Measurements from ENCODE around the gene NUMB.

Gene NUMB

DNA sequence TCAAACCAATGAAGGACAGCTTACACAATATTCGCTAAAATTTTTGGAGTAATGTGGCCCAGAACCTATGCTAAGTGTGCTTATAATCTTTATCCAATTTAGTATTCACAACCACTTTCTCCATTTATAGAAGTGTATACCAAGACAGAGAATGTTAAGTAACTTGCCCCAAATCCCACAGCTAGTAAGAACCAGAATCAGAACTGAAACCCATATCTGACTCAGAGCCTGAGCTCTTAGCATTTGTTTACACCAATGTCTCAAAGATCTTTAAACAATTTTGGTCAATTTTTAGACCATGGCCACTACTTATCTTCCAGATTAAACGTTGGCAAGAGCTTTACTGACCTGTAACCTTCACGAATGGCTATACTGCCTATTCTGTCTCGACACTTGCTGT is 168.1 kb downstream of the NUMB start:
- H3K27ac ChIP-seq (ENCODE audit: low read depth, low read length): no peak overlapping the region
- H3K4me3 ChIP-seq (ENCODE audit: low read depth, low read length): no peak overlapping the region
- no peaks in the 10 kb centered on the region for H3K4me1 ChIP-seq (ENCODE audit: control insufficient read depth, insufficient read depth, low read length, unreplicated experiment)
- no peaks in the 10 kb centered on the region for H3K27me3 ChIP-seq (ENCODE audit: insufficient read depth, low read length)
- peaks cover 10% of the 10 kb centered on the region for H3K36me3 ChIP-seq (ENCODE audit: insufficient read depth, low read length)
- no peak overlapping the region for H2AFZ ChIP-seq (ENCODE audit: low read length, unreplicated experiment)
- no peaks in the 10 kb centered on the region for H3K79me2 ChIP-seq (ENCODE audit: control insufficient read depth, insufficient read depth, low read length, unreplicated experiment)

- no peak overlapping the region for H3K4me3 ChIP-seq (ENCODE audit: low read depth, low read length)
- peaks cover 10% of the 10 kb centered on the region for H3K36me3 ChIP-seq (ENCODE audit: insufficient read depth, low read length)
- H3K27me3 ChIP-seq (ENCODE audit: insufficient read depth, low read length): no peaks in the 10 kb centered on the region
- no peak overlapping the region for H2AFZ ChIP-seq (ENCODE audit: low read length, unreplicated experiment)
- no peaks in the 10 kb centered on the region for H3K4me1 ChIP-seq (ENCODE audit: control insufficient read depth, insufficient read depth, low read length, unreplicated experiment)
- H3K27ac ChIP-seq (ENCODE audit: low read depth, low read length): no peak overlapping the region
- no peaks in the 10 kb centered on the region for H3K79me2 ChIP-seq (ENCODE audit: control insufficient read depth, insufficient read depth, low read length, unreplicated experiment)
Measured at GRCh38 chr14:73289729-73290128, 168.6 kb downstream of the NUMB start.

DNA sequence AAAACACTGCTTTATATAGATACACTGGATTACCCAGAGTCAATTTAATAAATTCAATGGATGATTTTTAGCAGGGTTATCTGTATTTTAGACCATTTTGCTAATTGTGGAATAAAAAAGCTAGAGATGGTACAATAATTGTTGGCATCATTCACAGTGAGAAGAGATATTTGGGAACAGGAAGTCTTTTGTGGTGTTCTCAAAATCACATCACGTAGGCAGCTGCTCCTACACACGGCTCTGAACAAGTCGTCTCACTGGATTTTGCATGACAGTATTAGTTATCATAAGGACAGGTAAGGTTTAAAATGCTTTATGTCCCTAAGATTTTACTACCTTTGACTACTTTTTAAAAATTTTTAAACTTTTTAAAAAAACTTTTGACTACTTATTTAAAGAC is 169.0 kb downstream of the NUMB start:
- Histone ChIP-seq H3K36me3 (ENCODE audit: insufficient read depth, low read length) (peaks cover 10% of the 10 kb centered on the region), H3K79me2 (ENCODE audit: control insufficient read depth, insufficient read depth, low read length, unreplicated experiment) (no peaks in the 10 kb centered on the region), H3K4me1 (ENCODE audit: control insufficient read depth, insufficient read depth, low read length, unreplicated experiment) (no peaks in the 10 kb centered on the region), H3K4me3 (ENCODE audit: low read depth, low read length) (no peak overlapping the region), H3K27ac (ENCODE audit: low read depth, low read length) (no peak overlapping the region), H3K27me3 (ENCODE audit: insufficient read depth, low read length) (no peaks in the 10 kb centered on the region), H2AFZ (ENCODE audit: low read length, unreplicated experiment) (no peak overlapping the region)

GRCh38 chr14:73287071-73287470 is 171.3 kb downstream of the NUMB start:
- no peak overlapping the region for H3K27ac ChIP-seq (ENCODE audit: low read depth, low read length)
- peaks cover 25% of the 10 kb centered on the region for H3K36me3 ChIP-seq (ENCODE audit: insufficient read depth, low read length)
- H3K4me1 ChIP-seq (ENCODE audit: control insufficient read depth, insufficient read depth, low read length, unreplicated experiment): no peaks in the 10 kb centered on the region
- H3K79me2 ChIP-seq (ENCODE audit: control insufficient read depth, insufficient read depth, low read length, unreplicated experiment): no peaks in the 10 kb centered on the region
- no peaks in the 10 kb centered on the region for H3K27me3 ChIP-seq (ENCODE audit: insufficient read depth, low read length)
- H3K4me3 ChIP-seq (ENCODE audit: low read depth, low read length): no peak overlapping the region
- H2AFZ ChIP-seq (ENCODE audit: low read length, unreplicated experiment): no peak overlapping the region

DNA sequence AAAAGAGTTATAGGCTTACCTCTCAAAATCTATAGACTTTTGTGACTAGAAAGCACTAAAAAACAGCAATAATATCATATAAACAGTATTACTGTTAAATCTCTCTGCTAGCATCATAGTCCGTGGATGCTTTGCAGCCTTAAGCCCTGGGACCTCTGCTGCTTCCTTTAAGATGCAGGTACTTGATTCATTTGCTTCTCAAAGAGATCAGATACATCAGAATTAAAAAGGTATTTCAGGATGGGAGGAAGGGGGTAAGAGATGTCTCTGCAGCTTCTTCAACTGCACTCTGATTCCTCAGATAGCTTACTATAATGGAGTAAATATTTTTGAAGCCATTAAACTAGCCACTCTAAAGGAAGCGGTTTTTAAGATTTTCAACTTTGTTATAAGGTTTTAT is 171.7 kb downstream of the NUMB start:
- Histone ChIP-seq H3K4me1 (ENCODE audit: control insufficient read depth, insufficient read depth, low read length, unreplicated experiment) (no peaks in the 10 kb centered on the region), H3K79me2 (ENCODE audit: control insufficient read depth, insufficient read depth, low read length, unreplicated experiment) (no peaks in the 10 kb centered on the region), H3K4me3 (ENCODE audit: low read depth, low read length) (no peak overlapping the region)

GRCh38 chr14:73285979-73286378 is 172.4 kb downstream of the NUMB start:
- Histone ChIP-seq H3K27me3 (ENCODE audit: insufficient read depth, low read length) (no peaks in the 10 kb centered on the region), H3K4me1 (ENCODE audit: control insufficient read depth, insufficient read depth, low read length, unreplicated experiment) (no peaks in the 10 kb centered on the region), H3K4me3 (ENCODE audit: low read depth, low read length) (no peak overlapping the region), H3K79me2 (ENCODE audit: control insufficient read depth, insufficient read depth, low read length, unreplicated experiment) (no peaks in the 10 kb centered on the region), H3K27ac (ENCODE audit: low read depth, low read length) (no peak overlapping the region), H3K36me3 (ENCODE audit: insufficient read depth, low read length) (peaks cover 24% of the 10 kb centered on the region), H2AFZ (ENCODE audit: low read length, unreplicated experiment) (no peak overlapping the region)

More for the DNA sequence above, 171.7 kb downstream of the NUMB start:
- H3K36me3 ChIP-seq (ENCODE audit: insufficient read depth, low read length): peaks cover 24% of the 10 kb centered on the region
- no peak overlapping the region for H2AFZ ChIP-seq (ENCODE audit: low read length, unreplicated experiment)
- H3K27ac ChIP-seq (ENCODE audit: low read depth, low read length): no peak overlapping the region
- H3K27me3 ChIP-seq (ENCODE audit: insufficient read depth, low read length): no peaks in the 10 kb centered on the region

DNA sequence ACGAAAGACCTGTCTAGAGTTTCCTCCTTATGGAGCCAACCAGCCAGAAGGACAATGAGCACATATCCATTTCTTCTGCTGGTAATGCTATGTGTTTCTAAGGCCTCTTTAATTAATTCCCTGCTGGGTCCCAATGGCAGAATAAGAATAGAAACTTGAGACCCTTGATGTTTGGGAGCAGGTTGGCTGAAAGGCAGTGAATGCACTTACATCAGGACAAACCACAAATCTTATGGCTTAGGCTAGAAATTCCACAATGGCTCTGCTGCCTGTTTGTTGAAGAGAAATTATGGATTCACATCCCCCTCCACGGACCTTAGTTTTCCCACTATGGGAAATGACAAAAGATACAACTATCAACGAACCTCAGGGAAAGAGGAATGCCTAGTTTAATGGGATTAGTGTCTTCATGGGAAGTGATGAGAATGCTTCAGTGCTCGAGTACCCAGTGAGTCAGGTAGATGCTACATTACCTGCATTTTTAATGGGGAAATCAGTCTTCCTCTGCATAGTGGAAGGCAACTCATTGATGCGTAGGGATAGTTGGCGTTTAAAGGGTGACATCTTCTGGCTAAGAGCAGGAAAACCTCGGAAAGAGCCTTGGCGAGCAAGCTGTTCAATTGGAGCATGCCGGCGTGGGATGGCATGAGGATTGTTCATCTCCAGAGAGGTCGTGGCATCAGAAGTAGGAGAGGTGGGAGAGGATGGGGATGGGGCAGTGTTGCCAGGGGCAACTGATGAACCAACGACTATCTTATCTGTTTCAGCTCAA is 174.6 kb downstream of the NUMB start:
- Histone ChIP-seq H2AFZ (ENCODE audit: low read length, unreplicated experiment) (no peak overlapping the region), H3K4me3 (ENCODE audit: low read depth, low read length) (no peak overlapping the region), H3K4me1 (ENCODE audit: control insufficient read depth, insufficient read depth, low read length, unreplicated experiment) (no peaks in the 10 kb centered on the region), H3K27me3 (ENCODE audit: insufficient read depth, low read length) (no peaks in the 10 kb centered on the region), H3K79me2 (ENCODE audit: control insufficient read depth, insufficient read depth, low read length, unreplicated experiment) (no peaks in the 10 kb centered on the region), H3K27ac (ENCODE audit: low read depth, low read length) (no peak overlapping the region), H3K36me3 (ENCODE audit: insufficient read depth, low read length) (peaks cover 37% of the 10 kb centered on the region)

DNA sequence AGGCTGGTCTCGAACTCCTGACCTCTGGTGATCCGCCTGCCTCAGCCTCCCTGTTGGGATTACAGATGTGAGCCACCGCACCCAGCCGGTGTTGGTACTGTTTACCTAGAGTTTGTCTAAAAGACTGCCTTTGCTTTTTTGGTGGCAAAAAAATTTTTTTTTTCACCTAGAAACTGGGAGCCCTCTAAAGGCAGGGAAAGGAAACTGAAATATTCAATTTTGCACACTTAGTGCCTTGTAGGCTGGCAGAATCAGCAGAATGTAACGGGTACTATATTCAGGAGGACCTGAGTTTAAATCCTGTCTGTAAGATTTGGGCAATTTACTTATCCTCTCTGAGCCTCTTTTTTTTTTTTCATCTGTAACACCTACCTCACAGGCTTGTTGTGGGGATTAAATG is 177.4 kb downstream of the NUMB start:
- no peak overlapping the region for H2AFZ ChIP-seq (ENCODE audit: low read length, unreplicated experiment)
- H3K4me3 ChIP-seq (ENCODE audit: low read depth, low read length): no peak overlapping the region
- peaks cover 37% of the 10 kb centered on the region for H3K36me3 ChIP-seq (ENCODE audit: insufficient read depth, low read length)
- H3K27me3 ChIP-seq (ENCODE audit: insufficient read depth, low read length): no peaks in the 10 kb centered on the region
- no peak overlapping the region for H3K27ac ChIP-seq (ENCODE audit: low read depth, low read length)
- no peaks in the 10 kb centered on the region for H3K79me2 ChIP-seq (ENCODE audit: control insufficient read depth, insufficient read depth, low read length, unreplicated experiment)
- H3K4me1 ChIP-seq (ENCODE audit: control insufficient read depth, insufficient read depth, low read length, unreplicated experiment): no peaks in the 10 kb centered on the region

GRCh38 chr14:73277376-73277775 is 181.0 kb downstream of the NUMB start:
- Histone ChIP-seq H3K79me2 (ENCODE audit: control insufficient read depth, insufficient read depth, low read length, unreplicated experiment) (no peaks in the 10 kb centered on the region), H3K36me3 (ENCODE audit: insufficient read depth, low read length) (peaks cover 27% of the 10 kb centered on the region), H2AFZ (ENCODE audit: low read length, unreplicated experiment) (no peak overlapping the region), H3K4me1 (ENCODE audit: control insufficient read depth, insufficient read depth, low read length, unreplicated experiment) (no peaks in the 10 kb centered on the region), H3K27me3 (ENCODE audit: insufficient read depth, low read length) (no peaks in the 10 kb centered on the region), H3K27ac (ENCODE audit: low read depth, low read length) (no peak overlapping the region), H3K4me3 (ENCODE audit: low read depth, low read length) (no peak overlapping the region)

DNA sequence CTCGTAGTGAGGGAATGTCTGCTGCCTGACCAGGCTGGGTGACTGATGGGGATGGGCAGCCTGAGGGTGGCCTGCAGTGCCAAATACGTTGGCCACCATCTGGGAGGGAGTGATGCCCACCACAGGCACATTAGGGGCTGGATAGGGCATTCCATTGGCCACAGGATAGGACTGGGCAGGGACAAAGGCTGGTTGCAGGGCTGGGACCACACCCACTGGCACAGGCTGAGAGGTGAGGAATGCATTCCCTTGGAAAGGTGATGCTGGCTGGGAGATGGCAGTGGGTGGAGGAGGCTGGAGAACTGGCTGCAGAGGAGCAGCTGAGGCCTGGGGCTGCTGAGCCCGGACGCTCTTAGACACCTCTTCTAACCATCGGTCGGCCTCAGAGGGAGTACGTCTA is 181.5 kb downstream of the NUMB start:
- H3K36me3 ChIP-seq (ENCODE audit: insufficient read depth, low read length): peaks cover 23% of the 10 kb centered on the region
- no peaks in the 10 kb centered on the region for H3K27me3 ChIP-seq (ENCODE audit: insufficient read depth, low read length)
- H2AFZ ChIP-seq (ENCODE audit: low read length, unreplicated experiment): no peak overlapping the region
- no peak overlapping the region for H3K4me3 ChIP-seq (ENCODE audit: low read depth, low read length)
- H3K27ac ChIP-seq (ENCODE audit: low read depth, low read length): no peak overlapping the region
- no peaks in the 10 kb centered on the region for H3K79me2 ChIP-seq (ENCODE audit: control insufficient read depth, insufficient read depth, low read length, unreplicated experiment)
- H3K4me1 ChIP-seq (ENCODE audit: control insufficient read depth, insufficient read depth, low read length, unreplicated experiment): no peaks in the 10 kb centered on the region

GRCh38 chr14:73273799-73274198 is 184.5 kb downstream of the NUMB start:
- no peak overlapping the region for H3K4me3 ChIP-seq (ENCODE audit: low read depth, low read length)
- no peak overlapping the region for H3K27ac ChIP-seq (ENCODE audit: low read depth, low read length)
- no peaks in the 10 kb centered on the region for H3K4me1 ChIP-seq (ENCODE audit: control insufficient read depth, insufficient read depth, low read length, unreplicated experiment)
- peaks cover 10% of the 10 kb centered on the region for H3K36me3 ChIP-seq (ENCODE audit: insufficient read depth, low read length)
- no peaks in the 10 kb centered on the region for H3K79me2 ChIP-seq (ENCODE audit: control insufficient read depth, insufficient read depth, low read length, unreplicated experiment)
- H3K27me3 ChIP-seq (ENCODE audit: insufficient read depth, low read length): no peaks in the 10 kb centered on the region
- no peak overlapping the region for H2AFZ ChIP-seq (ENCODE audit: low read length, unreplicated experiment)
